ENCODE data around the gene IL23A. TPM values are rescaled to one million over a fixed set of nuclear protein-coding genes. Genes with fewer than 3 reads are reported as not detected.
A peak's percentile ranks its signal among the peaks of the same experiment; 100 is the strongest.

The IL23A gene
- total RNA-seq, 4 donors from 2014 or later: not detected

DNA sequence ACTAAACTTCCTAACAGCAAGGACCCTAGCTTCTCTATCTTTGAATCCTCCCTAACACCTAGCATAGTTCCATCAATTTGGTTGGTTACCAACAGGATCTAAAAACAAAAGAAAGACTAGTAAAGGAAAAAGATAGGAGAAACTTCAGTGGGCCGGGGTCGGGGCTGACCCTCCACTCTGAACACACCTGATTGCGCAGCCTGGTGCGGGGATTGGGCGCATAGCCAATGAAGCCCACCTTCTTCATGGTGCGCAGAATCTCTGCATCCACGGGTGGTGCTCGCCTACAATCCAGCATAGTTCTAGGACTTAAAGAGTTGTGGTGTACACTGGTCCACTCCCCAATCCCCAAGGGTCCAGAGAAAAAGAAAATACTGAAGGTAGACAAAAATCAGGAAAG, 12.6 kb upstream of the IL23A start:
- TF ChIP-seq EP300 (IDR thresholded peaks at IDR 0.05) (no peak), CTCF (IDR thresholded peaks at IDR 0.05) (no peak)
- H3K36me3 ChIP-seq: peaks cover 0 to 79% (median 31%) of the 10 kb centered on the region in 3 donors
- no peak overlapping the region for H3K27ac ChIP-seq
- no peaks in the 10 kb centered on the region for H3K4me1 ChIP-seq
- WGBS, 2 donors: 95 to 97% methylated on average over 8 of the region's 8 CpGs
- H3K27me3 ChIP-seq: no peaks in the 10 kb centered on the region
- no peak for DNase-seq (ENCODE audit: low spot score in 2 of 2)
- no peaks in the 10 kb centered on the region for H3K9me3 ChIP-seq
- no peak overlapping the region for H3K4me3 ChIP-seq

DNA sequence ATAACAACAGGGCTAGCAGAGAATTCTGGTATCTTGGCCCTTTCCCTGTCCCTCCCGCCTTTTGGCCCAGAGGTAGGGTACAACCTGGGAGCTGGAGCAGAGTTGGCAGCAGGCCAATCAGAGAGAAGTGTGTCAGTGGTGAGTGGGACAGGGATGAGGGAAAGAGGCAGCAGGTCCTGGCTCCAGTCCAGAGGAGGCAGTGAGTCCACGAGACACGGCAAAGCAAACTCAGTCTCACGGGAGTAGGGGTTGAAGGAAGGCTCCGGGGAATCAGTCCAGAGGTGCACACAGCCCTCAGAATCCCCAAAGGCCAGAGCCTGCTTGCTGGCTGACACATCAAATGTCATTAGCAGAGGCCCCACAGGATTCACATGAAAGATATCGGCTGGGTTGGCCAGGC, 12.2 kb upstream of the IL23A start:
- TF ChIP-seq POLR2A (IDR thresholded peaks at IDR 0.05): no peak
- TF ChIP-seq CTCF (IDR thresholded peaks at IDR 0.05): no peak
- TF ChIP-seq EP300 (IDR thresholded peaks at IDR 0.05): no peak
- Histone ChIP-seq H3K27ac (no peak overlapping the region), H3K27me3 (no peaks in the 10 kb centered on the region), H3K9me3 (no peaks in the 10 kb centered on the region), H3K4me3 (no peak overlapping the region), H3K4me1 (no peaks in the 10 kb centered on the region), H3K36me3 (peaks cover 0 to 76% (median 31%) of the 10 kb centered on the region in 3 donors)
- WGBS, 2 donors: 75 to 79% methylated on average over 6 of the region's 6 CpGs
- no peak for DNase-seq (ENCODE audit: low spot score in 2 of 2)

- peaks cover 0 to 32% (median 8%) of the 10 kb centered on the region in 3 donors for H3K36me3 ChIP-seq
- H3K27ac ChIP-seq: no peak overlapping the region
- TF ChIP-seq POLR2A (IDR thresholded peaks at IDR 0.05) (no peak), CTCF (IDR thresholded peaks at IDR 0.05) (no peak), EP300 (IDR thresholded peaks at IDR 0.05) (no peak)
- H3K27me3 ChIP-seq: no peaks in the 10 kb centered on the region
- 91 to 97% methylated on average over 7 of the region's 7 CpGs for WGBS, 2 donors
- H3K9me3 ChIP-seq: no peaks in the 10 kb centered on the region
- no peak overlapping the region for H3K4me3 ChIP-seq
- H3K4me1 ChIP-seq: peaks cover 0 to 17% (median 10%) of the 10 kb centered on the region in 4 donors
- no peak for DNase-seq (ENCODE audit: low spot score in 2 of 2)
Observed at GRCh38 chr12:56330936-56331490, 7.7 kb upstream of the IL23A start.

- H3K4me3 ChIP-seq: peak overlapping the region; percentile 46 to 63 (median 52)
- H3K36me3 ChIP-seq: peaks cover 0 to 15% (median 5%) of the 10 kb centered on the region in 3 donors
- no peaks in the 10 kb centered on the region for H3K9me3 ChIP-seq
- DNase-seq (ENCODE audit: low spot score in 2 of 2): no peak
- TF ChIP-seq CTCF (IDR thresholded peaks at IDR 0.05) (no peak), EP300 (IDR thresholded peaks at IDR 0.05) (no peak), POLR2A (IDR thresholded peaks at IDR 0.05) (no peak)
- H3K27me3 ChIP-seq: no peaks in the 10 kb centered on the region
- H3K4me1 ChIP-seq: peaks cover 0 to 17% (median 10%) of the 10 kb centered on the region in 4 donors
- 91 to 95% methylated on average over 11 of the region's 11 CpGs for WGBS, 2 donors
- peak overlapping the region; percentile 84 to 96 (median 92) for H3K27ac ChIP-seq
Observed at GRCh38 chr12:56332512-56333196, 6.0 kb upstream of the IL23A start.

- WGBS, 2 donors: 28 to 35% methylated on average over 8 of the region's 8 CpGs
- peaks cover 0 to 17% (median 10%) of the 10 kb centered on the region in 4 donors for H3K4me1 ChIP-seq
- no peaks in the 10 kb centered on the region for H3K9me3 ChIP-seq
- H3K27me3 ChIP-seq: no peaks in the 10 kb centered on the region
- no peak for DNase-seq (ENCODE audit: low spot score in 2 of 2)
- H3K27ac ChIP-seq: peak overlapping the region; percentile 84 to 96 (median 92)
- H3K36me3 ChIP-seq: peaks cover 0 to 9% (median 0%) of the 10 kb centered on the region in 3 donors
- no peak for TF ChIP-seq POLR2A (IDR thresholded peaks at IDR 0.05)
- no peak for TF ChIP-seq EP300 (IDR thresholded peaks at IDR 0.05)
- no peak for TF ChIP-seq CTCF (IDR thresholded peaks at IDR 0.05)
- H3K4me3 ChIP-seq: peak overlapping the region; percentile 46 to 63 (median 52)
Observed at GRCh38 chr12:56333197-56333678, 5.4 kb upstream of the IL23A start.

All from tibial nerve (tissue), 4 donors.